Astrocyte (in vitro differentiated cells and primary cell): ENCODE results near the gene CDC42BPG. TPM values are rescaled to one million over a fixed set of nuclear protein-coding genes. Genes with fewer than 3 reads are reported as not detected.

ENCODE experiments used
- DNase-seq: peaks from one replicate; pipeline ENCODE4 v3.0.0-alpha.2; 2010; ENCODE audit warnings: low read depth
- FAIRE-seq: peaks from 2 replicates; lab custom pipeline; 2011; peaks lifted over from hg19 to GRCh38; lab: Jason Lieb, UNC
- H2AFZ ChIP-seq: 2 replicates; pipeline ENCODE4 v1.6.0; 2012; ENCODE audit warnings: low read depth, low read length, inconsistent platforms
- H3K27ac ChIP-seq: 2 replicates; pipeline ENCODE4 v1.5.1; 2011; ENCODE audit warnings: low read depth, low read length, inconsistent platforms
- H3K27me3 ChIP-seq: 2 replicates; pipeline ENCODE4 v1.6.0; 2011; ENCODE audit warnings: low read length, inconsistent platforms; ENCODE audit not compliant: insufficient read depth
- H3K36me3 ChIP-seq: 2 replicates; pipeline ENCODE4 v1.5.1; 2011; ENCODE audit warnings: low read length, inconsistent platforms; ENCODE audit not compliant: insufficient read depth
- H3K4me1 ChIP-seq: 2 replicates; pipeline ENCODE4 v1.5.1; 2011; ENCODE audit warnings: low read length, inconsistent platforms; ENCODE audit not compliant: insufficient read depth
- H3K4me2 ChIP-seq: 2 replicates; pipeline ENCODE4 v1.6.0; 2012; ENCODE audit warnings: low read length, inconsistent platforms
- H3K4me3 ChIP-seq: 2 replicates; pipeline ENCODE4 v1.5.1; 2011; ENCODE audit warnings: low read depth, mild to moderate bottlenecking, low read length, inconsistent platforms; ENCODE audit not compliant: insufficient read depth
- H3K79me2 ChIP-seq: 2 replicates; pipeline ENCODE4 v1.6.0; 2012; ENCODE audit warnings: mild to moderate bottlenecking, low read length, inconsistent platforms; ENCODE audit not compliant: insufficient read depth
- H3K9ac ChIP-seq: 2 replicates; pipeline ENCODE4 v1.6.0; 2012; ENCODE audit warnings: mild to moderate bottlenecking, low read length, inconsistent platforms
- H3K9me3 ChIP-seq: 2 replicates; pipeline ENCODE4 v1.5.1; 2012; ENCODE audit warnings: low read depth, mild to moderate bottlenecking, low read length, inconsistent platforms; ENCODE audit not compliant: insufficient read depth
- H4K20me1 ChIP-seq: 2 replicates; pipeline ENCODE4 v1.6.0; 2012; ENCODE audit warnings: low read length, inconsistent platforms; ENCODE audit not compliant: insufficient read depth
- H3K27ac Mint-ChIP-seq: one replicate; pipeline ENCODE4 v1.8.0; 2021; ENCODE audit warnings: mild to moderate bottlenecking, mixed read lengths; ENCODE audit not compliant: unreplicated experiment
- H3K27me3 Mint-ChIP-seq: one replicate; pipeline ENCODE4 v1.8.0; 2021; ENCODE audit warnings: low read depth, mixed read lengths; ENCODE audit not compliant: unreplicated experiment
- H3K36me3 Mint-ChIP-seq: one replicate; pipeline ENCODE4 v1.8.0; 2021; ENCODE audit warnings: low read depth, mixed read lengths; ENCODE audit not compliant: unreplicated experiment
- H3K4me1 Mint-ChIP-seq: one replicate; pipeline ENCODE4 v1.8.0; 2021; ENCODE audit warnings: low read depth, mixed read lengths; ENCODE audit not compliant: unreplicated experiment
- H3K4me3 Mint-ChIP-seq: one replicate; pipeline ENCODE4 v1.8.0; 2021; ENCODE audit warnings: mild to moderate bottlenecking, moderate library complexity, mixed read lengths; ENCODE audit not compliant: unreplicated experiment
- H3K9me3 Mint-ChIP-seq: one replicate; pipeline ENCODE4 v1.8.0; 2021; ENCODE audit warnings: mild to moderate bottlenecking, mixed read lengths; ENCODE audit not compliant: unreplicated experiment
- CTCF ChIP-seq: IDR thresholded peaks from 2 replicates; pipeline ENCODE4 v1.5.1; 2011; ENCODE audit warnings: low read depth, mild to moderate bottlenecking, inconsistent platforms, low read length, moderate library complexity; ENCODE audit not compliant: insufficient read depth
- EZH2 ChIP-seq: IDR thresholded peaks from 2 replicates; pipeline ENCODE4 v1.6.1; 2012; ENCODE audit warnings: mild to moderate bottlenecking, low read length, inconsistent platforms; ENCODE audit not compliant: insufficient read depth
- total RNA-seq: library from RNA; stranded (reverse); gene quantifications from 2 replicates; pipeline ENCODE4 v1.2.1, GENCODE V29; 2021

The CDC42BPG gene
- total RNA-seq, 1 donor from 2014 or later: 4.6 TPM

DNA sequence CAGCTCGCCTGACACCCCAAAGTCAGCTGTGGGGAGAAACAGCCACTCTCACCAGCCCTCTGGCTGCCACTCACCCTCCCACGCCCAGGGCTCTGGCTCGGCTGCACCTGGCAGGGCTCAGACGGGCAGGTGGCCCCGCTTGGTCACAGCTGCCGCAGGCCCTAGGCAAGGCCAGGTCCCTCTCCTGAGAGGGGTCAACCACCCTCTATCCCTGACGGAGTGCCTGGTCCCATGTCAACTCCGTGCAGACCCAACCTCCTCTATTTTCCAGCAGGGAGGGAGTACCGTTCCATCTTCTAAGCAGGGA lies 43.3 kb downstream of the CDC42BPG start:
- no peak overlapping the region for H3K4me2 ChIP-seq

GRCh38 chr11:64800303-64801157 lies 43.9 kb downstream of the CDC42BPG start:
- H3K4me3 Mint-ChIP-seq: no peak overlapping the region
- H3K27ac Mint-ChIP-seq: no peak overlapping the region

More for the DNA sequence above, 43.3 kb downstream of the CDC42BPG start:
- Histone ChIP-seq H3K79me2 (no peaks in the 10 kb centered on the region), H4K20me1 (peaks cover 8% of the 10 kb centered on the region), H3K9me3 (no peaks in the 10 kb centered on the region), H3K4me1 (peaks cover 9% of the 10 kb centered on the region), H3K27ac (no peak overlapping the region), H3K4me3 (no peak overlapping the region), H3K36me3 (peaks cover 2% of the 10 kb centered on the region), H3K9ac (no peak overlapping the region), H2AFZ (no peak overlapping the region), H3K27me3 (no peaks in the 10 kb centered on the region)
- Mint-ChIP-seq H3K4me1 (peaks cover 2% of the 10 kb centered on the region), H3K9me3 (no peaks in the 10 kb centered on the region), H3K36me3 (peaks cover 3% of the 10 kb centered on the region), H3K27me3 (no peaks in the 10 kb centered on the region), H3K27ac (no peak overlapping the region), H3K4me3 (no peak overlapping the region)
- DNase-seq: no peak
- FAIRE-seq: no peak
- no peak for TF ChIP-seq CTCF
- TF ChIP-seq EZH2: no peak

More at GRCh38 chr11:64800303-64801157, 43.9 kb downstream of the CDC42BPG start:
- H3K27ac ChIP-seq: no peak overlapping the region
- peaks cover 2% of the 10 kb centered on the region for H3K36me3 ChIP-seq
- H3K36me3 Mint-ChIP-seq: peaks cover 3% of the 10 kb centered on the region
- peaks cover 9% of the 10 kb centered on the region for H3K4me1 ChIP-seq
- H4K20me1 ChIP-seq: peaks cover 6% of the 10 kb centered on the region
- peaks cover 2% of the 10 kb centered on the region for H3K4me1 Mint-ChIP-seq
- FAIRE-seq: no peak
- H3K27me3 ChIP-seq: no peaks in the 10 kb centered on the region
- H3K9ac ChIP-seq: no peak overlapping the region
- no peak for DNase-seq
- H3K9me3 Mint-ChIP-seq: no peaks in the 10 kb centered on the region
- H3K4me3 ChIP-seq: no peak overlapping the region
- no peaks in the 10 kb centered on the region for H3K79me2 ChIP-seq
- H2AFZ ChIP-seq: no peak overlapping the region
- TF ChIP-seq EZH2: no peak
- TF ChIP-seq CTCF: no peak
- H3K9me3 ChIP-seq: no peaks in the 10 kb centered on the region
- H3K27me3 Mint-ChIP-seq: no peaks in the 10 kb centered on the region
- no peak overlapping the region for H3K4me2 ChIP-seq
